Ecto neural progenitor cell (in vitro differentiated cells): Measurements from ENCODE around the gene SPINK7.

ENCODE experiments used
- DNase-seq: peaks from one replicate; pipeline ENCODE4 v3.0.0-alpha.2; 2018; ENCODE audit warnings: low spot score

Gene SPINK7

GRCh38 chr5:148343603-148344487 lies 31.6 kb downstream of the SPINK7 start:
- no peak for DNase-seq

DNA sequence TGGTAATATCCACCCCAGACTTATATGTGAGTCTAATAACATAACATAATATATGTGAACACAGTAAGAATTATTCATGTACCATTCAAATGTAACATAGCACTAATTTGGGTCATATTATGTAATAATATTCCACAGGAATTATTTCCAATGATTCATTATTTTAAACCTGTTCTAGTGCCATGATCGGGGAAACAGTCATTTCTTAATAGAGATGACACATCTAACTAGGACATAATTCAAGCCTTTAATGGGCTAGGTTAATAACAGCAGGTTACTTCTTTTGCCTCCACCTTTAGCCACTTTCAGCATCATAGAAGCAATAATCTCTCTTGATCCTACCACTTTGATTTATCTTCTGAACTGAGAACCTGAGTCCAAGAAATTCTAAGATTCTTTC lies 35.5 kb downstream of the SPINK7 start:
- no peak for DNase-seq

DNA sequence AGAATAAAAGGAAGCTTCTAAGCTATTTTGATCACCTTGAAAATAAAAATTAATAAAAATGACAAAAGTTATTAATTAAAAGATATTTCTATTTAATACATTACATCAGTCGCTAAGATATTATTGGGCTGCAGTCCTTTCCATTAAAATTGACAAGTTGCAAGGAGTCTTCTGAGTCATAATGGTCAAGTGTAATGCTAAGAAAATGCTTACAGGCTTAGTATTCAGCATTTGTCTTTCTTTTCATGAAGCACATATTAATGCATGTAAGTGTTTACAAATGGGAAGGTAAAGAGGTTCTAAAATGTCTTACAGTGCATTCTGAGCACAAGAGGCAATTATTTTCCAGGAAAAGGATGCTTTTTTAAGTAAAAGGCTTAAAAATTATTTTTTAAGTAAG lies 40.5 kb downstream of the SPINK7 start:
- DNase-seq = no peak

DNA sequence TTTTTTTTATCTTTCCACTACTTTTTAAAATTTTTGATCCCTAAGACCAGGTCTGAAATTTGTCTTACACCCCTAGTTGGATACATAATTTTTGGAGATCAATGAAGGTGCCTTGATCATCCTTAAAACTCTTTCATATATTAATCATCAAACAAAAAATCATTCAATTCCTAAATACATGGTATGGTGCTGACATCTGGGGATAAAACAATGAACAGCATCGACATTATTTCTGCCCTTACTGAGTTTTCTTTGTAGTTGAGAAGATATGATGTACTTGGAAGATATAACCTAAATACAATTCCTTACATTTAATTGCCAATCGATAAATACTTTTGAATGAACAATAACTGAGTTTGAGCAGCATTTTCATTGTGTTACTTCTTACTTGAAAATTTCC lies 41.4 kb downstream of the SPINK7 start:
- DNase-seq = no peak

- no peak for DNase-seq
Measured at GRCh38 chr5:148364343-148364742, 52.1 kb downstream of the SPINK7 start.
